ENCODE measurements around the gene EFCC1.

Gene EFCC1

GRCh38 chr3:129032716-129033115, 31.6 kb downstream of the EFCC1 start:
- no peak for DNase-seq (ENCODE audit: low read depth in 2 of 2)

- DNase-seq (ENCODE audit: low read depth in 2 of 2): no peak
Measured at GRCh38 chr3:129033151-129033550, 32.0 kb downstream of the EFCC1 start.

GRCh38 chr3:129033633-129034321, 32.7 kb downstream of the EFCC1 start:
- no peak for DNase-seq (ENCODE audit: low read depth in 2 of 2)

GRCh38 chr3:129034642-129035041, 33.5 kb downstream of the EFCC1 start:
- no peak for DNase-seq (ENCODE audit: low read depth in 2 of 2)

- DNase-seq (ENCODE audit: low read depth in 2 of 2): no peak
Measured at GRCh38 chr3:129035360-129036221, 34.5 kb downstream of the EFCC1 start.

GRCh38 chr3:129036222-129037092, 35.4 kb downstream of the EFCC1 start:
- no peak for DNase-seq (ENCODE audit: low read depth in 2 of 2)

GRCh38 chr3:129037093-129037419, 36.0 kb downstream of the EFCC1 start:
- no peak for DNase-seq (ENCODE audit: low read depth in 2 of 2)

- no peak for DNase-seq (ENCODE audit: low read depth in 2 of 2)
Measured at GRCh38 chr3:129038121-129038855, 37.2 kb downstream of the EFCC1 start.

- DNase-seq (ENCODE audit: low read depth in 2 of 2): no peak
Measured at GRCh38 chr3:129039271-129040038, 38.4 kb downstream of the EFCC1 start.

GRCh38 chr3:129040039-129040336, 38.9 kb downstream of the EFCC1 start:
- DNase-seq (ENCODE audit: low read depth in 2 of 2): no peak

GRCh38 chr3:129040579-129041300, 39.6 kb downstream of the EFCC1 start:
- no peak for DNase-seq (ENCODE audit: low read depth in 2 of 2)

GRCh38 chr3:129045675-129046036, 44.6 kb downstream of the EFCC1 start:
- DNase-seq (ENCODE audit: low read depth in 2 of 2): no peak

GRCh38 chr3:129046037-129046731, 45.1 kb downstream of the EFCC1 start:
- DNase-seq (ENCODE audit: low read depth in 2 of 2): no peak

- no peak for DNase-seq (ENCODE audit: low read depth in 2 of 2)
Measured at GRCh38 chr3:129046732-129047552, 45.8 kb downstream of the EFCC1 start.

GRCh38 chr3:129047553-129047839, 46.4 kb downstream of the EFCC1 start:
- no peak for DNase-seq (ENCODE audit: low read depth in 2 of 2)

- no peak for DNase-seq (ENCODE audit: low read depth in 2 of 2)
Measured at GRCh38 chr3:129050556-129051295, 49.6 kb downstream of the EFCC1 start.

GRCh38 chr3:129051871-129052340, 50.8 kb downstream of the EFCC1 start:
- no peak for DNase-seq (ENCODE audit: low read depth in 2 of 2)

GRCh38 chr3:129052675-129053074, 51.6 kb downstream of the EFCC1 start:
- DNase-seq (ENCODE audit: low read depth in 2 of 2): no peak

All from stimulated activated CD8-positive, alpha-beta memory T cell treated with anti-CD3 and anti-CD28 coated beads, Interleukin-7, amount 100 ng/mL, for 1 hour (primary cell).